Measurements from ENCODE around the gene ZNF526. TPM values are rescaled to one million over a fixed set of nuclear protein-coding genes. Genes with fewer than 3 reads are reported as not detected.

The ZNF526 gene
- total RNA-seq, 1 donor from 2014 or later: 9.6 TPM

DNA sequence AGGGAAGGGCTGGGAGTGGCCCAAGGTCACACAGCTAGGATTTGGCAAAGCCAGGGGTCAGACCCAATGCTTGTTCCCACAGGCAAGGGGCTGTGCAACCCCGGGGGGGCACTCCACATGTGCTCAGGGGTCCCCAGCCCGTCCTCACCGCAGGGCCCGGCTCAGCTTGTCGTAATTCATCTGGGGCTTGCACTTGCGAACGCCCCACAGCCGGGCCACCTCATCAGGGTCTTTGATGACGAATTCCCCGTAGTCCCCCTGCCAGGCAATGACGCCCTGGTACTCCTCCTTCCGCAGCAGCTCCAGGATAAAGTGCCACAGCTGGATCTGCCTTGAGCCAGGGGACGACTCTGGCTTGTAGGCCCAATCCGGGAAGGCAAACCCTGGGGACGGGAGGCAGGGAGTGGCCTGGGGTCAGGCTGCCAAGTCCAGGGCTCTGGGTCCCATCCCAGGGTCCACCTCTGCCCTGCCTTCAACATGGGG is 30.1 kb downstream of the ZNF526 start:
- DNase-seq: peak; percentile 66
- intact Hi-C loops (cut with DNase I): no loop called here
- no peaks in the 10 kb centered on the region for H3K9me3 ChIP-seq
- H3K27ac ChIP-seq: peak overlapping the region; percentile 63
- ATAC-seq: no peak
- H3K27me3 ChIP-seq: no peaks in the 10 kb centered on the region
- H3K36me3 ChIP-seq: peaks cover 12% of the 10 kb centered on the region
- peaks cover 36% of the 10 kb centered on the region for H3K4me1 ChIP-seq
- TF ChIP-seq, protein P1, sequence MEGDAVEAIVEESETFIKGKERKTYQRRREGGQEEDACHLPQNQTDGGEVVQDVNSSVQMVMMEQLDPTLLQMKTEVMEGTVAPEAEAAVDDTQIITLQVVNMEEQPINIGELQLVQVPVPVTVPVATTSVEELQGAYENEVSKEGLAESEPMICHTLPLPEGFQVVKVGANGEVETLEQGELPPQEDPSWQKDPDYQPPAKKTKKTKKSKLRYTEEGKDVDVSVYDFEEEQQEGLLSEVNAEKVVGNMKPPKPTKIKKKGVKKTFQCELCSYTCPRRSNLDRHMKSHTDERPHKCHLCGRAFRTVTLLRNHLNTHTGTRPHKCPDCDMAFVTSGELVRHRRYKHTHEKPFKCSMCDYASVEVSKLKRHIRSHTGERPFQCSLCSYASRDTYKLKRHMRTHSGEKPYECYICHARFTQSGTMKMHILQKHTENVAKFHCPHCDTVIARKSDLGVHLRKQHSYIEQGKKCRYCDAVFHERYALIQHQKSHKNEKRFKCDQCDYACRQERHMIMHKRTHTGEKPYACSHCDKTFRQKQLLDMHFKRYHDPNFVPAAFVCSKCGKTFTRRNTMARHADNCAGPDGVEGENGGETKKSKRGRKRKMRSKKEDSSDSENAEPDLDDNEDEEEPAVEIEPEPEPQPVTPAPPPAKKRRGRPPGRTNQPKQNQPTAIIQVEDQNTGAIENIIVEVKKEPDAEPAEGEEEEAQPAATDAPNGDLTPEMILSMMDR (IDR thresholded peaks at IDR 0.05): no peak
- no peak overlapping the region for H3K4me3 ChIP-seq

DNA sequence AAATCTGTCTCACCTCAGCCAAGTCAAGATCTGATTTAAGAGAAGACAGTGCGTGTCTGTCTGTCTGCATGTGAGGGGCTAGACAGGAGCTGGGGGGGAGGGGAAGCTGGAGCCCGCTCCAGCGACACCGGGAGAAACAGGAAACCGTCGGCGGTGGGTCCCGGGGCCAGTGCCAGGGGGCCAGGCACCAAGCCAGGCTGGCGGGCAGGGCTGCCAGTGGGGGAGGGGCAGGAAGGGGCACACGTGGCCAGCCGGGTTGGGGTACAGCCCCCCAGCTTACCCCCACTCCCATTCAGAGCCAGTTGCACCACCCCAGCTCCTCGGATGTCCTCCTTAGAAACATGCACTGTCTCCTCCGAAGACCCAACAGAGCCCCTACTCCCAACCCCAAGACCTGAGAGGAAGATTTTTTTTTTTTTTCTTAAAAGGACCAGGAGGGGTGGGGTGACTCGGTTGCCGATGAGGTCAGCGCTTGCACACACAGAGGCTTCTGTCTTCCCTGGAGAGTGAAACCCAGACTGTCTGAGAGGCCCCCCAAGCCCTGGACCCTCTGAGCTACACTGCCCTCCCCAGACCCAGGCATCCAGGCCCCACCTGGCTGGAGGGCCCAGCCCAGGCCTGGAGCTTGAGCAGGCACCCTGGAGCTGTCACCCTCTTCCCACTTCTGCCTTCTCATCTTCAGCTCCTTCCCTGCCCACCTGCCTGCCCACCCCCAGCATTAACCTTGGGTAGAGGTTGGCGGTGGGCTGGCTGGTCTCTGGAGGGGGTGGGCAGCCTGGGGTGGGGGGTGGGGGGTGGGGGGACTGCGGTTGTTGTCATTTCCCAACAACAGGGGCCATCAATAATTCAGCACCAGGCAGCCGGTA is 30.8 kb downstream of the ZNF526 start:
- Histone ChIP-seq H3K4me1 (peaks cover 42% of the 10 kb centered on the region), H3K9me3 (no peaks in the 10 kb centered on the region), H3K4me3 (peak overlapping the region; percentile 10), H3K27me3 (no peaks in the 10 kb centered on the region), H3K36me3 (peaks cover 12% of the 10 kb centered on the region), H3K27ac (peak overlapping the region; percentile 63)
- peak; percentile 75 for DNase-seq
- no peak for ATAC-seq
- TF ChIP-seq, protein P1 (IDR thresholded peaks at IDR 0.05): no peak
- intact Hi-C loops (cut with DNase I): no loop called here

DNA sequence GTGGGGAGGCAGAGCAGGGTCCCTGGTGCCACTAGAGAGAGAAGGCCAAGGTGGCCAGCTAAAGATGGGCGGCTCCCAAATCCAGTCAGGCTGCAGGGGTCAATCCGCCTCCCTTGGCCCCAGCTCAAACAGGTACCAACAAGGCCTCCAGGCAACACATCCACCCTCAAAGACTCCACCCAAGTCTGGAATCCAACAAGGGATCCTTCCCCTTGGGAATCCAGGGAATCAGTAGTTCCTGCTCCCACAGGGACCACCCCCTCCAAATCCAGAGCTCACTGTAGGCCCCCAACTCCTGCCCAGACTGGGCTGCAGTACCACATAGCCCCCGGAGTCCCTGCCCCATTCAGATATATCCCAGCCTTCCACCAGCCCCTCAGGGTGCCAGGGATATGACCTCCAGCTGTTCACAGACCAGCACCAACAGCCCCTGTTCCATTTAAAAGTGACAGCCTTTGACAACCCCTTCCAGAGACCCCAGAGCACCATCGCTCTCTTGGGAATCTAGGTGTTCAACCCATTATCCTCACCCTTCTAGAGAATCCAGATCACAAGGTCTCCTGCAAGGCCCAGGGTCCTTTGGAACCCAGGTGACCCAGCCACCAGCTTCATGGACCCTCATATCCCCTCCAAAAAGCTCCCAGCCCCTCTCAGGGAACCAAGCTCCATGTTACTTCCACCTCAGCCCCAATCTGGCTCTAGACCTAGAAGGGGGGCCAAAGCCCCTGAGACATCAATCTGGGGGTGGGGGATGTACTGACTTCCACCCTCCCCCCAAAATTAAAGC is 31.7 kb downstream of the ZNF526 start:
- no peak for DNase-seq
- Histone ChIP-seq H3K27me3 (no peaks in the 10 kb centered on the region), H3K36me3 (peaks cover 12% of the 10 kb centered on the region), H3K9me3 (no peaks in the 10 kb centered on the region), H3K4me1 (peaks cover 43% of the 10 kb centered on the region), H3K4me3 (peak overlapping the region; percentile 98), H3K27ac (peak overlapping the region; percentile 97)
- no peak for ATAC-seq
- TF ChIP-seq, protein P1 (IDR thresholded peaks at IDR 0.05): no peak
- intact Hi-C loops (cut with DNase I): no loop called here

DNA sequence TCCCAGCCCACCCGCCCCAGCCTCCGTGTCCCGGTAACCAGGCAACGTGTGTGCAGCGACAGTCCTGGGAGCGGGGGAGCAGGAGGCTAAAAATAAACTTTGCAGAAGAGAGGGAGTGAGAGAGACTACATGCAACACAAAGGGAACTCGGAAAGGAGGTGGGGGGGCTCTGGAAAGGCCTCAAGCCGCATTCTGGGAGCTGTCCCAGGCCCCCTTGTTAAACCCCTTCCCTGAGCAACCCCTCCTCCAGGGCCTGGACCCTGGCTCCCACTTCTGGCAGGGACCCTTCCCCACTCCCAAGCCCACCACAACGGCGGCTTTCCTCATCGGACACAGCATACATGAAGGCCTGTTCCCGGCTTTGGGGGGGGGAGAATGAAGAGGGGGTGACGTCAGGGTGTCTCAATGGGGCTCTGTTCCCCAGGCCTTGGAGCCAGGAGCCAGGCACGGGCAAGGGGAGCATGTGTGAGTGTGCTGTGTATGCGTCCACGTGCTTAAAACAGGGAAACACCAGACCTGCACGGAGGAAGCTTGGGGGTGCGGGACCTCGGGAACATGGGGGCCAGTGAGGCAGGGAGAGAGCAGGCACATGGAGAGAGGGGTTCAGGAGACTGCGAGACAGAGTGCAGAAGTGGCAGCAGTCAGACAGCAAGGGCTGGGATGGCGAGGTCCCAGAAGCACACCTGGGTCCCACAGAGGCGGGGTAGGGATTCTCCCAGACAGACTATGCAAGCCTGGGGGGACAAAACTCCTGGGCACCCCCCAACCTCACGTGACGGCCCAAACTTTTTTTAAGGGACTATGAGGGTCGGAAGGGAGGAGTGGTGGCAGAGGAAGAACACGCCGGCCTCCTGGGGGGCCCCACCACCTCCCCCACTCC is 32.5 kb downstream of the ZNF526 start:
- Histone ChIP-seq H3K27ac (peak overlapping the region; percentile 97), H3K9me3 (no peaks in the 10 kb centered on the region), H3K27me3 (no peaks in the 10 kb centered on the region), H3K4me1 (peaks cover 43% of the 10 kb centered on the region), H3K4me3 (peak overlapping the region; percentile 98), H3K36me3 (peaks cover 12% of the 10 kb centered on the region)
- TF ChIP-seq, protein P1 (IDR thresholded peaks at IDR 0.05): no peak
- ATAC-seq (no peak), DNase-seq (peak; percentile 76)
- intact Hi-C loops (cut with DNase I): no loop called here

Data from upper lobe of right lung (tissue), 1 donor.